ENCODE results near the gene NOM1.
"Not testable (repeated sequence)": the region's sequence is repeated elsewhere in the genome, so short reads cannot be mapped to it uniquely, and the experiment has no call there.

DNA sequence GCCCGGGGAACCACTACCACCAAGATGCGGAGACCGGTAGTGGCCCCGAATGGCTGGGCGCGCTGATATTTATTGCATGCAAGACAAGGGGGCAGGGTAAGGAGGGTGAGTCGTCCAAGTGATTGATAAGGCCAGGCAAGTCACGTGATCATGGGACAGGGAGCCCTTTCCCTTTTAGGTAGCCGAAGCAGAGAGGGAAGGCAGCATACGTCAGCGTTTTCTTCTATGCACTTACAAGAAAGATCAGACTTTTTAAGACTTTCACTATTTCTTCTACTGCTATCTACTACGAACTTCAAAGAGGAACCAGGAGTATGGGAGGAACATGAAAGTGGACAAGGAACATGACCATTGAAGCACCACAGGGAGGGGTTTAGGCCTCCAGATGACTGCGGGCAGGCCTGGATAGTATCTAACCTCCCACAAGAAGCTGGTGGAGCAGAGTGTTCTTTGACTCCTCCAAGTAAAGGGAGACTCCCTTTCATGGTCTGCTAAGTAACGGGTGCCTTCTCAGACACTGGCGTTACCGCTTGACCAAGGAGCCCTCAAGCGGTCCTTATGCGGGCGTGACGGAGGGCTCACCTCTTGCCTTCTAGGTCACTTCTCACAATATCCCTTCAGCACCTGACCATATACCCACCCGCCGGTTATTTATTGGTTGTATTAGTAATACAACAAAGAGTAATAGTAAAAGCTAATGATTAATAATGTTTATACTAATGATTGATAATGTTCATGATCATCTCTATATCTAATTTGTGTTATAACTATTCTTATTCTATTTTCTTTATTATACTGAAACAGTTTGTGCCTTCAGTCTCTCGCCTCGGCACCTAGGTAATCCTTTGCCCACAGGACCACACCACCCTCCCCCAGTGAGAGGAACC, 28.8 kb upstream of the NOM1 start:
- TF ChIP-seq, protein P1, sequence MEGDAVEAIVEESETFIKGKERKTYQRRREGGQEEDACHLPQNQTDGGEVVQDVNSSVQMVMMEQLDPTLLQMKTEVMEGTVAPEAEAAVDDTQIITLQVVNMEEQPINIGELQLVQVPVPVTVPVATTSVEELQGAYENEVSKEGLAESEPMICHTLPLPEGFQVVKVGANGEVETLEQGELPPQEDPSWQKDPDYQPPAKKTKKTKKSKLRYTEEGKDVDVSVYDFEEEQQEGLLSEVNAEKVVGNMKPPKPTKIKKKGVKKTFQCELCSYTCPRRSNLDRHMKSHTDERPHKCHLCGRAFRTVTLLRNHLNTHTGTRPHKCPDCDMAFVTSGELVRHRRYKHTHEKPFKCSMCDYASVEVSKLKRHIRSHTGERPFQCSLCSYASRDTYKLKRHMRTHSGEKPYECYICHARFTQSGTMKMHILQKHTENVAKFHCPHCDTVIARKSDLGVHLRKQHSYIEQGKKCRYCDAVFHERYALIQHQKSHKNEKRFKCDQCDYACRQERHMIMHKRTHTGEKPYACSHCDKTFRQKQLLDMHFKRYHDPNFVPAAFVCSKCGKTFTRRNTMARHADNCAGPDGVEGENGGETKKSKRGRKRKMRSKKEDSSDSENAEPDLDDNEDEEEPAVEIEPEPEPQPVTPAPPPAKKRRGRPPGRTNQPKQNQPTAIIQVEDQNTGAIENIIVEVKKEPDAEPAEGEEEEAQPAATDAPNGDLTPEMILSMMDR (IDR thresholded peaks at IDR 0.05) = not testable (repeated sequence)
- not testable (repeated sequence) for TF ChIP-seq ZFX (IDR thresholded peaks at IDR 0.05; ENCODE audit: borderline replicate concordance)
